BJ (cell line): Measurements from ENCODE around the gene TLK2. TPM values are rescaled to one million over a fixed set of nuclear protein-coding genes. Genes with fewer than 3 reads are reported as not detected.
"Not testable (repeated sequence)": the region's sequence is repeated elsewhere in the genome, so short reads cannot be mapped to it uniquely, and the experiment has no call there.

ENCODE experiments used
- CTCF ChIA-PET: fragments of 350-600 bp; formaldehyde crosslinking; extraction: SDS; loops from one replicate; lab custom pipeline; 2021; ENCODE audit warnings: antibody characterized with exemption, inconsistent platforms; lab: Yijun Ruan, JAX
- POLR2A ChIA-PET: fragments of 300-600 bp; sonication (Branson Sonifier 250); formaldehyde crosslinking; extraction: SDS; loops from one replicate; lab custom pipeline; 2021; ENCODE audit warnings: antibody characterized with exemption; lab: Charles Lee
- DNase-seq: peaks from one replicate; pipeline ENCODE4 v3.0.0-alpha.2; 2011; ENCODE audit warnings: low read depth
- H3K27me3 ChIP-seq: 2 replicates; pipeline ENCODE4 v1.6.0; 2011; ENCODE audit warnings: low read length; ENCODE audit not compliant: control insufficient read depth, insufficient read depth
- H3K36me3 ChIP-seq: 2 replicates; pipeline ENCODE4 v1.5.1; 2011; ENCODE audit warnings: low read length; ENCODE audit not compliant: control insufficient read depth, insufficient read depth
- H3K4me3 ChIP-seq: 2 replicates; pipeline ENCODE4 v1.5.1; 2011; ENCODE audit warnings: low read depth, mild to moderate bottlenecking, control low read depth, low read length
- CTCF ChIP-seq: IDR thresholded peaks from 2 replicates; pipeline ENCODE4 v1.5.1; 2011; ENCODE audit warnings: low read depth, mild to moderate bottlenecking, control low read depth, inconsistent platforms, low read length, moderate library complexity; ENCODE audit not compliant: insufficient read depth
- polyA minus RNA-seq: library from RNA; depleted of rRNA, polyadenylated mRNA; stranded (reverse); fragments of >200 nt; gene quantifications from 2 replicates; pipeline ENCODE4 v1.2.3, GENCODE V29; 2011; rRNA and poly(A)+ RNA removed
- polyA plus RNA-seq: library from polyadenylated mRNA; depleted of rRNA; stranded (reverse); fragments of >200 nt; gene quantifications from 2 replicates; pipeline ENCODE4 v1.2.3, GENCODE V29; 2011; rRNA removed

TLK2 gene
- polyA plus RNA-seq = 47.3 and 68.9 TPM in 2 replicates
- 67.1 and 88.2 TPM in 2 replicates for polyA minus RNA-seq

DNA sequence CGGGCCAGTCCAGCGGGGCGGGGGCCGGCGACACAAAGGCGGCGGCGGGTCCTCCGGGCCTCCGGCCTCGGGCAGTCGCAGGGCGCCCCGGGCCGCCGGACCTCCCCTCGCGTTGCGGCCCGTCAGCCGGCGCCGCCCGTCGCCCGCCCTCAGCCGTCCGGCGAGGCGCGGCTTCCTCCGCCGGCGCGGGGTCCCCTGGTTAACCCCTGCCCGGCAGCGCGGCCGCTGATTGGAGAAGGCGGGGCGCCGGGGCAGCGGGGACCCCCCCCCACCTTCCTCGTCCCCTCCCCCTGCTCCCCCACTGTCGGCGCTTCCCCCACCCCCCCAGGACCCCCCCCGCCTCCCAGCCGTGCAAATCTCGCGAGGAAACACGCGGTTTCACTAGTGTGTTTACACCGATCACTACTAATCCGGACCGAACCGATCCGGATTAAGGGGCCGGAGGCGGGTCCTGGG lies at the start of gene TLK2:
TSS of gene TLK2 (plus strand) at position 402 of the 456 bp plus-strand sequence. CDS start 2,301 bp downstream, outside the sequence.
- no peaks in the 10 kb centered on the region for H3K27me3 ChIP-seq
- TF ChIP-seq CTCF = no peak
- no peaks in the 10 kb centered on the region for H3K36me3 ChIP-seq
- CTCF ChIA-PET = no interaction called here
- H3K4me3 ChIP-seq = peak within 1 kb of the TSS; percentile 60
- DNase-seq = no peak
- POLR2A ChIA-PET = no interaction called here

GRCh38 chr17:62435251-62435650 lies 43.4 kb upstream of the TLK2 start:
- H3K27me3 ChIP-seq, H3K4me3 ChIP-seq, POLR2A ChIA-PET, DNase-seq, H3K36me3 ChIP-seq, CTCF ChIA-PET: not testable (repeated sequence)

GRCh38 chr17:62441181-62441580 lies 37.4 kb upstream of the TLK2 start:
- POLR2A ChIA-PET, DNase-seq, CTCF ChIA-PET, H3K4me3 ChIP-seq, H3K36me3 ChIP-seq, H3K27me3 ChIP-seq: not testable (repeated sequence)

DNA sequence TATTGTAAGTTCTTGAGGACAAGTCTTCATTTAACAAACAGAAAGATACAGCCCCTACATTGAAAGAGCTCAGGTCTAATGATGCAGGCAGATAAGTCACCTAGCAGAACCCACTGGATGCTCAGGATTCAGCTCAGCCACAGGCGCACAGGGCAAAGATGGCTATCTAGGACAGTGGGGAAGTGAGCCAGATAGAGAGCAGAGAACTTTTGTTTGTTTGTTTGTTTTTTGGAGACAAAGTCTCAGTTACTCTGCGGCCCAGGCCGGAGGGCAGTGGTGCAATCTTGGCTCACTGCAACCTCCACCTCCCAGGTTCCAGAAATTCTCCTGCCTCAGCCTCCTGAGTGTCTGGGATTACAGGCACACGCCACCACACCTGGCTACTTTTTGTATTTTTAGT lies 34.6 kb upstream of the TLK2 start:
- ChIA-PET POLR2A (no interaction called here), CTCF (no interaction called here)
- no peak overlapping the region for H3K4me3 ChIP-seq
- peaks cover 14% of the 10 kb centered on the region for H3K36me3 ChIP-seq
- H3K27me3 ChIP-seq = no peaks in the 10 kb centered on the region
- no peak for TF ChIP-seq CTCF
- DNase-seq = no peak

GRCh38 chr17:62445791-62446190 lies 32.8 kb upstream of the TLK2 start:
- CTCF ChIA-PET, H3K27me3 ChIP-seq, DNase-seq, H3K4me3 ChIP-seq, POLR2A ChIA-PET: not testable (repeated sequence)
- H3K36me3 ChIP-seq = peaks cover 12% of the 10 kb centered on the region

GRCh38 chr17:62452195-62452594 lies 26.4 kb upstream of the TLK2 start:
- CTCF ChIA-PET, POLR2A ChIA-PET: not testable (repeated sequence)

DNA sequence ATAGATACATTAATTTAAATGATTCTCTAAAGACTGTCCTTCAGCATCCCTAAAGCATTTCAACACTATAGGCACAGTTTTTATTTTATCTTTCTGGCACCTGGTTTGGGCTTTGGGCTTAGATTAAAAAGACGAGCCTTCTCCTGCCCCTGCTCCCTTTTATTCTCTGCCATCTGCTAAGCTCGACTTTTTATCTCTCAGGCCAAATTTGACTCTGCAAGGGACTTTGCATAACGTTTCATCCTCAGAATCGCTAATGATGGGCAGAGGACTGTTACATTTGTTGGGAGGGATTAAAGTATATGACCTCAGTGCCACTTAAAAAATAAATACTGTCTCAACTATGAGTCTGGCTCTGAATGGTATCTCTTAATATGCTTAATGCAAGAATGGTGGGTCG lies 25.6 kb upstream of the TLK2 start:
- POLR2A ChIA-PET = not testable (repeated sequence)

More at GRCh38 chr17:62452195-62452594, 26.4 kb upstream of the TLK2 start:
- not testable (repeated sequence) for H3K4me3 ChIP-seq, H3K27me3 ChIP-seq, H3K36me3 ChIP-seq, DNase-seq

GRCh38 chr17:62453656-62454055 lies 25.0 kb upstream of the TLK2 start:
- H3K27me3 ChIP-seq, DNase-seq, CTCF ChIA-PET, H3K4me3 ChIP-seq, H3K36me3 ChIP-seq, POLR2A ChIA-PET: not testable (repeated sequence)

More for the DNA sequence above, 25.6 kb upstream of the TLK2 start:
- H3K27me3 ChIP-seq, H3K36me3 ChIP-seq, H3K4me3 ChIP-seq, CTCF ChIA-PET, DNase-seq: not testable (repeated sequence)

DNA sequence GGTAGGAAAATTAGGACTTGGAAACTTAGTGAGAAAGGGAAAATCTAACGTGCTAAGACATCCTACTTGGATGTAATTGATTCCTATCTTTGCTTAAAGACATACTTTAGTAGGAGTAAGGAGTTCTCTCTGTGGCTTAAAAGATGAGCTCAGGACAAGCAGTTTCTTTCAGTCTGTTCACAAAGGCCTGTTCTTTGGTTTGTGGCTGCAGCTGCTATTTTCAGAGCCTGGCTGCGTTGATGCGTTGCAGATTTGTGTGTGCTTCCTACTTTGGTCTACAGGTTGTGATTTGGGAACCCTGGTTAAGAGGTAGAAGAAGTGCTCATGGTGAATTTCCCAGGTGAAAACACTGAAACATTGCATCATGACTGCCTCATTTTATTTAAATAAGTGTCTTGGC lies 24.5 kb upstream of the TLK2 start:
- DNase-seq, POLR2A ChIA-PET, H3K36me3 ChIP-seq, H3K4me3 ChIP-seq, CTCF ChIA-PET, H3K27me3 ChIP-seq: not testable (repeated sequence)
